GM12891 (cell line): ENCODE data around the gene CAPZA2.

ENCODE experiments used
- POLR2AphosphoS5 ChIP-seq: IDR thresholded peaks from 2 replicates; pipeline ENCODE4 v1.6.1; 2011; ENCODE audit warnings: low read depth, low read length, control low read depth
- SPI1 ChIP-seq: IDR thresholded peaks from 2 replicates; pipeline ENCODE4 v1.6.1; 2011; ENCODE audit warnings: low read depth, low read length, control low read depth

DNA sequence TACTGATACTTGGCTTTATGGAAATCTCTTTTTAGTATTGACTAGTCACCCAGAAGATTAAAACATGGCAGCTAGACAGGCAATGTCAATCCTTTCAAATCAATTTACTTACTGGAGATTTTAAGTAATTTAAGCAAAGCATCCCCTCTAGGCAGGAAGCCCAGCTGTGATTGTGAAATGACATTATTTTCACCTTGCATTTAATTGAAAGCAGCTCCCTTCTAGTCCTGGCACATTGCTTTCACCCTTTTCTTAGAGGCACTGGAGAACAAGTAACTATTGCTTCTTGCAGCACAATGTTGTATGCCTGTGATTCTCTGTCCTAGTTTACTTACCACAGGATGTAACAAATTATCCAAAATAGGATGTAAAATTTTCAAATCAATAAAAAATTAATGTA, 104.2 kb downstream of the CAPZA2 start:
- TF ChIP-seq POLR2AphosphoS5 (no peak), SPI1 (no peak)
